ENCODE measurements around the gene TBC1D17.

Gene TBC1D17

GRCh38 chr19:49862391-49863253 is 14.9 kb upstream of the TBC1D17 start:
- DNase-seq = no peak

GRCh38 chr19:49863254-49863934 is 14.1 kb upstream of the TBC1D17 start:
- no peak for DNase-seq

- no peak for DNase-seq
Observed at GRCh38 chr19:49863935-49864320, 13.6 kb upstream of the TBC1D17 start.

- no peak for DNase-seq
Observed at GRCh38 chr19:49864890-49865289, 12.6 kb upstream of the TBC1D17 start.

- DNase-seq = peak; percentile 85
Observed at GRCh38 chr19:49866933-49867782, 10.3 kb upstream of the TBC1D17 start, which contains the start of gene PNKP. Gene PNKP, minus strand, starts transcription at chr19:49867576. Its CDS starts 372 bp downstream, at chr19:49867204.

- DNase-seq = no peak
Observed at GRCh38 chr19:49869009-49869483, 8.5 kb upstream of the TBC1D17 start.

- DNase-seq = peak; percentile 99
Observed at GRCh38 chr19:49869484-49870308, 7.8 kb upstream of the TBC1D17 start.

GRCh38 chr19:49870309-49870901 is 7.1 kb upstream of the TBC1D17 start:
- DNase-seq = no peak

GRCh38 chr19:49871349-49871985 is 6.0 kb upstream of the TBC1D17 start:
- no peak for DNase-seq

- DNase-seq = no peak
Observed at GRCh38 chr19:49872245-49873128, 5.0 kb upstream of the TBC1D17 start.

- no peak for DNase-seq
Observed at GRCh38 chr19:49873129-49873521, 4.4 kb upstream of the TBC1D17 start.

- no peak for DNase-seq
Observed at GRCh38 chr19:49873834-49874233, 3.7 kb upstream of the TBC1D17 start.

- no peak for DNase-seq
Observed at GRCh38 chr19:49874503-49875157, 2.9 kb upstream of the TBC1D17 start.

GRCh38 chr19:49875177-49875576 is 2.3 kb upstream of the TBC1D17 start:
- DNase-seq = no peak

- DNase-seq = no peak
Observed at GRCh38 chr19:49875857-49876421, 1.6 kb upstream of the TBC1D17 start.

GRCh38 chr19:49876422-49877019 is 981 bp upstream of the TBC1D17 start:
- DNase-seq = peak; percentile 98

- DNase-seq = peak; percentile 93
Observed at GRCh38 chr19:49877879-49878743, 609 bp downstream of the TBC1D17 start.

- DNase-seq = no peak
Observed at GRCh38 chr19:49878744-49879070, 1.2 kb downstream of the TBC1D17 start.
